ENCODE results near the gene TCF7L1. TPM values are rescaled to one million over a fixed set of nuclear protein-coding genes. Genes with fewer than 3 reads are reported as not detected.

TCF7L1 gene
- polyA plus RNA-seq, 1 of the 3 experiments (the other 2 are of a cell fraction): 3.7 TPM

- CTCF ChIA-PET: no interaction called here
- 89% methylated on average over 14 of the region's 14 CpGs for WGBS (ENCODE audit: low lambda C conversion rate)
These were observed 211.3 kb downstream of the TCF7L1 start for GRCh38 chr2:85344356-85344954.

More at GRCh38 chr2:85344356-85344954, 211.3 kb downstream of the TCF7L1 start:
- Histone ChIP-seq H3K27me3 (ENCODE audit: insufficient read depth) (no peaks in the 10 kb centered on the region), H3K9ac (no peak overlapping the region), H3K4me1 (ENCODE audit: control insufficient read depth in 1 of 2, insufficient read depth in 2 of 2, low read depth in 1 of 2, low read length in 1 of 2) (no peaks in the 10 kb centered on the region), H3K9me2 (no peaks in the 10 kb centered on the region), H3K4me2 (no peak overlapping the region), H2AFZ (ENCODE audit: low read depth) (no peak overlapping the region), H3K9me3 (no peaks in the 10 kb centered on the region), H3K79me2 (ENCODE audit: insufficient read depth) (no peaks in the 10 kb centered on the region), H3K36me3 (replicated peaks in 1 of 2; ENCODE audit: control insufficient read depth in 1 of 2, insufficient read depth in 2 of 2, low read length in 1 of 2) (peaks cover 0 to 19% of the 10 kb centered on the region in 2 experiments), H3K27ac (ENCODE audit: low read depth in 2 of 2, low read length in 1 of 2) (no peak overlapping the region), H3F3A (replicated peaks; ENCODE audit: insufficient read depth) (no peaks in the 10 kb centered on the region), H4K20me1 (ENCODE audit: insufficient read depth) (no peaks in the 10 kb centered on the region), H3K4me3 (ENCODE audit: low read depth in 2 of 2, low read length in 1 of 2) (no peak overlapping the region)
- no peak for DNase-seq
- POLR2A ChIA-PET: no interaction called here
- no peak for TF ChIP-seq MEF2A (IDR thresholded peaks at IDR 0.05; ENCODE audit: borderline replicate concordance, low read depth)
- no peak for TF ChIP-seq EP300 (IDR thresholded peaks at IDR 0.05; ENCODE audit: borderline replicate concordance in 1 of 2, low read depth in 1 of 2, low read length in 1 of 2)
- TF ChIP-seq SIN3A (IDR thresholded peaks at IDR 0.05; ENCODE audit: borderline replicate concordance, low read depth, low read length): no peak
- TF ChIP-seq TEAD4 (IDR thresholded peaks at IDR 0.05; ENCODE audit: borderline replicate concordance, insufficient read depth): no peak
- TF ChIP-seq MAX (IDR thresholded peaks at IDR 0.05; ENCODE audit: low read depth): no peak
- TF ChIP-seq YY1 (IDR thresholded peaks at IDR 0.05; ENCODE audit: low read depth): no peak
- no peak for TF ChIP-seq REST (IDR thresholded peaks at IDR 0.05; ENCODE audit: low read depth, low read length)
- no peak for TF ChIP-seq TCF12 (IDR thresholded peaks at IDR 0.05)
- TF ChIP-seq RFX5 (IDR thresholded peaks at IDR 0.05; ENCODE audit: low read length): no peak
- TF ChIP-seq USF1 (IDR thresholded peaks at IDR 0.05; ENCODE audit: borderline replicate concordance, low read depth): no peak
- TF ChIP-seq PBX3 (IDR thresholded peaks at IDR 0.05): no peak
- TF ChIP-seq FOXM1 (IDR thresholded peaks at IDR 0.05; ENCODE audit: low read depth): no peak

Measured in SK-N-SH (cell line).